HUDEP-2 (cell line): ENCODE results near the gene PGS1.
"Not testable (repeated sequence)": the region's sequence is repeated elsewhere in the genome, so short reads cannot be mapped to it uniquely, and the experiment has no call there.

ENCODE experiments used
- DNase-seq, 76 experiments: peaks; one replicate each; lab custom pipeline; 2025; ENCODE audit not compliant: unreplicated experiment in 76 of 76; lab: John Stamatoyannopoulos, UW

Gene PGS1

GRCh38 chr17:78438694-78439325 lies 60.4 kb downstream of the PGS1 start:
- no peak for DNase-seq

- no peak for DNase-seq
Measured at GRCh38 chr17:78441271-78441971, 63.0 kb downstream of the PGS1 start.

- no peak for DNase-seq
Measured at GRCh38 chr17:78442648-78443218, 64.3 kb downstream of the PGS1 start.

GRCh38 chr17:78444392-78444791 lies 65.9 kb downstream of the PGS1 start:
- DNase-seq, result no peak

GRCh38 chr17:78446833-78447232 lies 68.4 kb downstream of the PGS1 start:
- DNase-seq, result no peak

GRCh38 chr17:78448356-78448993 lies 70.0 kb downstream of the PGS1 start:
- DNase-seq, result no peak

GRCh38 chr17:78449983-78450595 lies 71.6 kb downstream of the PGS1 start:
- no peak for DNase-seq

GRCh38 chr17:78450696-78451345 lies 72.4 kb downstream of the PGS1 start:
- DNase-seq, result no peak

- DNase-seq, result no peak
Measured at GRCh38 chr17:78451753-78452152, 73.3 kb downstream of the PGS1 start.

- DNase-seq, result no peak
Measured at GRCh38 chr17:78454346-78454745, 75.9 kb downstream of the PGS1 start.

GRCh38 chr17:78458091-78458490 lies 79.6 kb downstream of the PGS1 start:
- no peak for DNase-seq

- DNase-seq, result no peak
Measured at GRCh38 chr17:78458736-78459335, 80.4 kb downstream of the PGS1 start.

- DNase-seq, result no peak
Measured at GRCh38 chr17:78459696-78460095, 81.2 kb downstream of the PGS1 start.

GRCh38 chr17:78460176-78460675 lies 81.8 kb downstream of the PGS1 start:
- no peak for DNase-seq

GRCh38 chr17:78460951-78461798 lies 82.7 kb downstream of the PGS1 start:
- DNase-seq, result no peak

GRCh38 chr17:78461799-78462053 lies 83.3 kb downstream of the PGS1 start:
- no peak for DNase-seq

- DNase-seq, result no peak
Measured at GRCh38 chr17:78462148-78462547, 83.7 kb downstream of the PGS1 start.

- DNase-seq, result not testable (repeated sequence)
Measured at GRCh38 chr17:78466109-78466785, 87.8 kb downstream of the PGS1 start.
